Upper lobe of left lung (tissue), 6 donors: ENCODE results near the gene B3GALT5. TPM values are rescaled to one million over a fixed set of nuclear protein-coding genes. Genes with fewer than 3 reads are reported as not detected.
A peak's percentile ranks its signal among the peaks of the same experiment; 100 is the strongest.

ENCODE experiments used
- ATAC-seq, 2 donors: fragments of 200-7000 bp; cut with Tn5 transposase; one replicate each; pipeline ENCODE4 v1.9.1; 2022; ENCODE audit warnings: mild to moderate bottlenecking in 2 of 2, moderate library complexity in 2 of 2; ENCODE audit not compliant: low FRiP score in 2 of 2
- DNase-seq, 2 donors: peaks; one replicate each; pipeline ENCODE4 v3.0.0-alpha.2; 2019 to 2020
- H3K27ac ChIP-seq, 4 donors: fragments of 200-600 bp; sonication (generic); one replicate each; pipeline ENCODE4 v1.5.1; 2016 to 2019
- H3K27me3 ChIP-seq, 4 donors: fragments of 200-600 bp; sonication (generic); one replicate each; pipeline ENCODE4 v1.5.1; 2017 to 2019
- H3K36me3 ChIP-seq, 4 donors: fragments of 200-600 bp; sonication (generic); one replicate each; pipeline ENCODE4 v1.5.1; 2016 to 2019
- H3K4me1 ChIP-seq, 4 donors: fragments of 200-600 bp; sonication (generic); one replicate each; pipeline ENCODE4 v1.5.1; 2018 to 2019
- H3K4me3 ChIP-seq, 4 donors: fragments of 200-600 bp; sonication (generic); one replicate each; pipeline ENCODE4 v1.5.1; 2017 to 2019; ENCODE audit warnings: mild to moderate bottlenecking in 2 of 4, moderate library complexity in 1 of 4
- H3K9me3 ChIP-seq, 4 donors: fragments of 200-600 bp; sonication (generic); one replicate each; pipeline ENCODE4 v1.5.1; 2018 to 2019
- EP300 ChIP-seq, 4 donors: sonication (generic); formaldehyde crosslinking; IDR thresholded peaks; one replicate each; pipeline ENCODE4 v1.5.1; 2017; ENCODE audit warnings: antibody characterized with exemption in 4 of 4, control low read depth in 2 of 4
- POLR2A ChIP-seq, 4 donors: fragments of 450-650 bp; IDR thresholded peaks; one replicate each; pipeline ENCODE4 v1.5.1; 2016 to 2017; ENCODE audit warnings: antibody characterized with exemption in 4 of 4, mild to moderate bottlenecking in 2 of 4
- POLR2AphosphoS5 ChIP-seq, 2 donors: sonication (generic); formaldehyde crosslinking; IDR thresholded peaks; one replicate each; pipeline ENCODE4 v1.5.1; 2017; ENCODE audit warnings: antibody characterized with exemption in 2 of 2
- WGBS, 2 donors: methylation state at CpG; one replicate each; pipeline ENCODE4 v1.1.5; 2017 to 2018; 5-methylcytosine and 5-hydroxymethylcytosine counted together
- total RNA-seq, 6 donors: library from RNA; depleted of rRNA in 4 of 6; stranded (reverse); fragments of >200 nt in 4 of 6; gene quantifications; one replicate each; pipeline versions ENCODE4 v1.1.0 to v1.2.1, GENCODE V29; 2016 to 2021
- TF ChIP-seq, protein P1 (sequence below), 6 experiments: fragments of 450-650 bp in 4 of 6; fragments of 200-600 bp in 2 of 6; sonication (generic) in 2 of 6; IDR thresholded peaks; one replicate each; pipeline ENCODE4 v1.5.1; 2016 to 2019; ENCODE audit warnings: antibody characterized with exemption in 6 of 6
- donor health status: DM: no; HTN: no; CAD: no; lungs with moderate emphysema.
- donor health status: DM: no; HTN: yes; CAD: no; lungs with severe emphysema.

Gene B3GALT5
- total RNA-seq, 6 donors from 2014 or later = under 0.01 to 0.71 (median 0.09) TPM; not detected in 1

DNA sequence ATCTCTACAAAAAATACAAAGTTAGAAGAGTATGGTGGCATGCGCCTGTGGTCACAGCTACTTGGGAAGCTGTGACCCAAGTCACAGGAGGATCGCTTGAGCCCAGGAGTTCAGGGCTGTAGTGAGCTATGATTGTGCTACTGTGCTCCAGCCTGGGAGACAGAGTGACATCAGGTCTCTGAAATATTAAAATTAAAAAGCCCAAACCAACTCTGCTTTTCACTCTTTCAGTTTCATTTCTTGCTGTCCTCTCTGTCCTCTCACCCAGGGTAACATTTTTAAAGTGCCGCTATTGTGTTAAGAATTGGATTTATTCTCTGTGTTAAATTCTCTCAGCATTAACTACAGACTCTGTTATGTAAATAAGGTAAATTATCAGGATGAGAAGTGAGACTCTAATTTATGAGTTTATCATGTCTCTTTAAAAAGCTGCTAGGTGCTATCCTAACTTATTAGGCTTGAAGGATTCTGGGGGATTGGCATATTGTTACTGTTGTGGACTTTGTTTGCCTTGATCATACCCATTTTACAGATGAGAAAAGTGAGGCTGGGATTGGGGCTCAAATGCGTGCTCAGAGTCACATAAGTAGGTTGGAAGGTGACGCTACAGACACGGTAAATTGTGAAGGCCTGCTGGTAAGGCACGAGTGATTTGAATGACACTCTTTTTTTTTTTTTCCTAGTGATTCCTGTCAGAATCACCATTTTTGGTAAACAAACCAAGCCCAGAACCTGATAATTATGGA lies 46.5 kb downstream of the B3GALT5 start:
- DNase-seq (no peak), ATAC-seq (no peak)
- no peak overlapping the region for H3K4me3 ChIP-seq
- H3K9me3 ChIP-seq = no peaks in the 10 kb centered on the region
- H3K36me3 ChIP-seq = no peaks in the 10 kb centered on the region
- no peaks in the 10 kb centered on the region for H3K27me3 ChIP-seq
- WGBS, 2 donors = 81 to 83% methylated on average over 7 of the region's 7 CpGs
- no peak overlapping the region for H3K27ac ChIP-seq
- TF ChIP-seq POLR2AphosphoS5 (IDR thresholded peaks at IDR 0.05) (no peak), EP300 (IDR thresholded peaks at IDR 0.05) (no peak), POLR2A (IDR thresholded peaks at IDR 0.05) (no peak)
- TF ChIP-seq, protein P1, sequence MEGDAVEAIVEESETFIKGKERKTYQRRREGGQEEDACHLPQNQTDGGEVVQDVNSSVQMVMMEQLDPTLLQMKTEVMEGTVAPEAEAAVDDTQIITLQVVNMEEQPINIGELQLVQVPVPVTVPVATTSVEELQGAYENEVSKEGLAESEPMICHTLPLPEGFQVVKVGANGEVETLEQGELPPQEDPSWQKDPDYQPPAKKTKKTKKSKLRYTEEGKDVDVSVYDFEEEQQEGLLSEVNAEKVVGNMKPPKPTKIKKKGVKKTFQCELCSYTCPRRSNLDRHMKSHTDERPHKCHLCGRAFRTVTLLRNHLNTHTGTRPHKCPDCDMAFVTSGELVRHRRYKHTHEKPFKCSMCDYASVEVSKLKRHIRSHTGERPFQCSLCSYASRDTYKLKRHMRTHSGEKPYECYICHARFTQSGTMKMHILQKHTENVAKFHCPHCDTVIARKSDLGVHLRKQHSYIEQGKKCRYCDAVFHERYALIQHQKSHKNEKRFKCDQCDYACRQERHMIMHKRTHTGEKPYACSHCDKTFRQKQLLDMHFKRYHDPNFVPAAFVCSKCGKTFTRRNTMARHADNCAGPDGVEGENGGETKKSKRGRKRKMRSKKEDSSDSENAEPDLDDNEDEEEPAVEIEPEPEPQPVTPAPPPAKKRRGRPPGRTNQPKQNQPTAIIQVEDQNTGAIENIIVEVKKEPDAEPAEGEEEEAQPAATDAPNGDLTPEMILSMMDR (IDR thresholded peaks at IDR 0.05) = no peak
- peaks cover 0 to 14% (median 2%) of the 10 kb centered on the region in 4 donors for H3K4me1 ChIP-seq

DNA sequence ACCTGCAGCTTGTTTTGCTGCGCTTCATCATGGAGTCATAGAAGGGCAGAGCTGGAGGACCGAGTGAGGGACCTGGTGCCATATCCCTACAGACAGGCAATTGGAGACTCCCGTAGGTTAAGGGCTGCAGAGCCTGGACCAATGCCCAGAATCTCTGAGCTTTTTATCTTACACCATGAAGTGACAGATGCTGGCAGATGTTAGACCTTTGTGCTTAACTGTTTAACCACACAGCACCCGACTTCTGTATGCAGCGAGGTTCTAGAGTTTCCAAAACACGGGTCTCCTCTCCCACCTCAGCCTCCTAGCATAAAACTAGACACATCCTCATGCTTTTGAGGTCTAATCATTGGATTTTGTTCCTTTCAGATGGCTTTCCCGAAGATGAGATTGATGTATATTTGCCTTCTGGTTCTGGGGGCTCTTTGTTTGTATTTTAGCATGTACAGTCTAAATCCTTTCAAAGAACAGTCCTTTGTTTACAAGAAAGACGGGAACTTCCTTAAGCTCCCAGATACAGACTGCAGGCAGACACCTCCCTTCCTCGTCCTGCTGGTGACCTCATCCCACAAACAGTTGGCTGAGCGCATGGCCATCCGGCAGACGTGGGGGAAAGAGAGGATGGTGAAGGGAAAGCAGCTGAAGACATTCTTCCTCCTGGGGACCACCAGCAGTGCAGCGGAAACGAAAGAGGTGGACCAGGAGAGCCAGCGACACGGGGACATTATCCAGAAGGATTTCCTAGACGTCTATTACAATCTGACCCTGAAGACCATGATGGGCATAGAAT lies 47.6 kb downstream of the B3GALT5 start:
- TF ChIP-seq EP300 (IDR thresholded peaks at IDR 0.05) (peak in 1 of 4 donors; percentile 6), POLR2A (IDR thresholded peaks at IDR 0.05) (no peak), POLR2AphosphoS5 (IDR thresholded peaks at IDR 0.05) (peak in 1 of 2 donors; percentile 64)
- no peaks in the 10 kb centered on the region for H3K9me3 ChIP-seq
- WGBS, 2 donors = 15 to 16% methylated on average over 16 to 17 of the region's 17 CpGs
- H3K4me1 ChIP-seq = peaks cover 0 to 14% (median 2%) of the 10 kb centered on the region in 4 donors
- H3K36me3 ChIP-seq = no peaks in the 10 kb centered on the region
- H3K27ac ChIP-seq = peak overlapping the region in 3 of 4 donors; percentile 21 to 61 (median 30)
- ATAC-seq = peak in 1 of 2 donors; percentile 86
- peak overlapping the region in 2 of 4 donors; percentile 19 to 20 for H3K4me3 ChIP-seq
- no peaks in the 10 kb centered on the region for H3K27me3 ChIP-seq
- DNase-seq = no peak

GRCh38 chr21:39661121-39661520 lies 48.4 kb downstream of the B3GALT5 start:
- DNase-seq (no peak), ATAC-seq (no peak)
- TF ChIP-seq POLR2AphosphoS5 (IDR thresholded peaks at IDR 0.05) (no peak), EP300 (IDR thresholded peaks at IDR 0.05) (no peak), POLR2A (IDR thresholded peaks at IDR 0.05) (no peak)
- TF ChIP-seq, protein P1 (IDR thresholded peaks at IDR 0.05) = no peak
- 95 to 99% methylated on average over 18 of the region's 18 CpGs for WGBS, 2 donors
- Histone ChIP-seq H3K27ac (peak overlapping the region in 2 of 4 donors; percentile 30 to 61), H3K9me3 (no peaks in the 10 kb centered on the region), H3K36me3 (no peaks in the 10 kb centered on the region), H3K4me1 (peaks cover 0 to 14% (median 2%) of the 10 kb centered on the region in 4 donors), H3K4me3 (no peak overlapping the region), H3K27me3 (no peaks in the 10 kb centered on the region)

GRCh38 chr21:39661740-39662139 lies 49.0 kb downstream of the B3GALT5 start:
- 85 to 96% methylated on average over 9 of the region's 9 CpGs for WGBS, 2 donors
- Histone ChIP-seq H3K27ac (no peak overlapping the region), H3K27me3 (no peaks in the 10 kb centered on the region), H3K4me3 (no peak overlapping the region), H3K4me1 (peaks cover 0 to 14% (median 2%) of the 10 kb centered on the region in 4 donors), H3K36me3 (no peaks in the 10 kb centered on the region), H3K9me3 (no peaks in the 10 kb centered on the region)
- TF ChIP-seq POLR2A (IDR thresholded peaks at IDR 0.05) (no peak), POLR2AphosphoS5 (IDR thresholded peaks at IDR 0.05) (no peak), EP300 (IDR thresholded peaks at IDR 0.05) (no peak)
- TF ChIP-seq, protein P1 (IDR thresholded peaks at IDR 0.05) = no peak
- no peak for ATAC-seq
- no peak for DNase-seq

- Histone ChIP-seq H3K27me3 (no peaks in the 10 kb centered on the region), H3K9me3 (no peaks in the 10 kb centered on the region), H3K36me3 (no peaks in the 10 kb centered on the region), H3K27ac (no peak overlapping the region), H3K4me3 (no peak overlapping the region), H3K4me1 (peaks cover 0 to 14% (median 2%) of the 10 kb centered on the region in 4 donors)
- no peak for TF ChIP-seq POLR2AphosphoS5 (IDR thresholded peaks at IDR 0.05)
- no peak for TF ChIP-seq EP300 (IDR thresholded peaks at IDR 0.05)
- TF ChIP-seq, protein P1 (IDR thresholded peaks at IDR 0.05) = no peak
- TF ChIP-seq POLR2A (IDR thresholded peaks at IDR 0.05) = no peak
- no peak for ATAC-seq
- 87% methylated on average over 8 of the region's 8 CpGs for WGBS, 2 donors
- DNase-seq = no peak
Observed at GRCh38 chr21:39662411-39662953, 49.7 kb downstream of the B3GALT5 start.
